HepG2 (cell line): ENCODE data around the gene PIGX. TPM values are rescaled to one million over a fixed set of nuclear protein-coding genes. Genes with fewer than 3 reads are reported as not detected.

ENCODE experiments used
- ATAC-seq: fragments of 200-7000 bp; cut with Tn5 transposase; 3 replicates; pipeline ENCODE4 v1.9.1; 2020; ENCODE audit warnings: mild to moderate bottlenecking, moderate library complexity
- BruUV-seq: library from RNA; stranded (reverse); fragments of 400-500 nt; replicated peaks from 2 replicates; lab custom pipeline; 2021; lab: Mats Ljungman, UMichigan
- CTCF ChIA-PET: fragments of 300-600 bp; formaldehyde crosslinking; extraction: SDS; loops from one replicate; lab custom pipeline; 2021; ENCODE audit warnings: low total read pairs, inconsistent platforms, low intra/inter-chr PET ratio; lab: Yijun Ruan, JAX
- POLR2A ChIA-PET: fragments of 350-600 bp; sonication (Branson Sonifier 250); formaldehyde crosslinking; loops from one replicate; lab custom pipeline; 2020; ENCODE audit warnings: antibody characterized with exemption, inconsistent platforms; lab: Yijun Ruan, JAX
- DNase-seq: peaks from one replicate; pipeline ENCODE4 v3.0.0-alpha.2; 2015; ENCODE audit warnings: low spot score
- FAIRE-seq: peaks from 3 replicates; lab custom pipeline; 2011; peaks lifted over from hg19 to GRCh38; lab: Jason Lieb, UNC
- H2AFZ ChIP-seq: one replicate; pipeline ENCODE4 v1.6.1; 2011; ENCODE audit warnings: low read length, inconsistent platforms
- H3K27ac ChIP-seq: fragments of 300-600 bp; 3 replicates; pipeline ENCODE4 v1.8.0; 2011; ENCODE audit warnings: mixed run types, mild to moderate bottlenecking, mixed read lengths, low read length, inconsistent platforms; ENCODE audit not compliant: insufficient read depth; ENCODE audit errors: extremely low read length
- H3K27me3 ChIP-seq, 2 experiments: fragments of 200-600 bp in 1 of 2; 2 replicates in 1 of 2; 3 replicates in 1 of 2; pipeline versions ENCODE4 v1.6.0 to v1.8.0; 2011; ENCODE audit warnings: low read length in 2 of 2, mild to moderate bottlenecking in 2 of 2, moderate library complexity in 2 of 2, inconsistent platforms in 1 of 2; ENCODE audit not compliant: insufficient read depth in 2 of 2, control insufficient read depth in 1 of 2
- H3K36me3 ChIP-seq, 2 experiments: fragments of 200-600 bp in 1 of 2; replicated peaks in 1 of 2; 2 replicates in 1 of 2; 3 replicates in 1 of 2; pipeline versions ENCODE4 v1.5.1 to v1.8.0; 2011; ENCODE audit warnings: low read length in 2 of 2, inconsistent platforms in 1 of 2; ENCODE audit not compliant: insufficient read depth in 2 of 2, control insufficient read depth in 1 of 2
- H3K4me1 ChIP-seq: 2 replicates; pipeline ENCODE4 v1.5.1; 2012; ENCODE audit warnings: low read length, inconsistent platforms; ENCODE audit not compliant: insufficient read depth
- H3K4me2 ChIP-seq: 2 replicates; pipeline ENCODE4 v1.6.0; 2011; ENCODE audit warnings: low read depth, low read length, inconsistent platforms
- H3K4me3 ChIP-seq, 3 experiments: fragments of 200-600 bp in 1 of 3; sonication (generic), shearing (Covaris generic) in 1 of 3; replicated peaks in 1 of 3; 2 replicates each; pipeline ENCODE4 v1.5.1; 2011 to 2016; ENCODE audit warnings: low read length in 3 of 3, inconsistent platforms in 2 of 3, low read depth in 2 of 3, mild to moderate bottlenecking in 2 of 3, control low read depth in 1 of 3, mixed read lengths in 1 of 3; ENCODE audit not compliant: insufficient read depth in 1 of 3
- H3K79me2 ChIP-seq: one replicate; pipeline ENCODE4 v1.6.1; 2011; ENCODE audit warnings: low read length, inconsistent platforms; ENCODE audit not compliant: insufficient read depth
- H3K9ac ChIP-seq: 2 replicates; pipeline ENCODE4 v1.6.0; 2011; ENCODE audit warnings: mild to moderate bottlenecking, low read depth, low read length, inconsistent platforms; ENCODE audit not compliant: insufficient read depth
- H3K9me3 ChIP-seq: 2 replicates; pipeline ENCODE4 v1.5.1; 2012; ENCODE audit warnings: mild to moderate bottlenecking, low read length
- H4K20me1 ChIP-seq: 2 replicates; pipeline ENCODE4 v1.6.0; 2011; ENCODE audit warnings: inconsistent platforms, mild to moderate bottlenecking, low read length, moderate library complexity; ENCODE audit not compliant: insufficient read depth
- EP300 ChIP-seq, 3 experiments: sonication (generic) in 1 of 3; formaldehyde crosslinking in 1 of 3; IDR thresholded peaks; 2 replicates each; pipeline versions ENCODE4 v1.5.1 to v1.6.1; 2011 to 2020; ENCODE audit warnings: low read depth in 2 of 3, low read length in 2 of 3, borderline replicate concordance in 1 of 3, improper control_type of control experiment in 1 of 3, mild to moderate bottlenecking in 1 of 3, missing genetic modification reagents in 1 of 3, moderate library complexity in 1 of 3
- ESRRA ChIP-seq: sonication (generic); formaldehyde crosslinking; IDR thresholded peaks from 2 replicates; pipeline ENCODE4 v1.5.1; 2020; ENCODE audit warnings: mild to moderate bottlenecking, low read depth, missing genetic modification reagents
- NFYB ChIP-seq: sonication (generic); formaldehyde crosslinking; IDR thresholded peaks from 2 replicates; pipeline ENCODE4 v1.4.0; 2020; ENCODE audit warnings: missing genetic modification reagents
- NPAS2 ChIP-seq: sonication (generic); formaldehyde crosslinking; IDR thresholded peaks from 2 replicates; pipeline ENCODE4 v1.8.0; 2022; ENCODE audit warnings: mild to moderate bottlenecking, missing genetic modification reagents, borderline replicate concordance
- PITX1 ChIP-seq: sonication (generic); formaldehyde crosslinking; IDR thresholded peaks from 2 replicates; pipeline ENCODE4 v1.5.1; 2020; ENCODE audit warnings: mild to moderate bottlenecking, missing genetic modification reagents
- ZNF850 ChIP-seq: sonication (generic); formaldehyde crosslinking; conservative IDR thresholded peaks from 2 replicates; pipeline ENCODE4 v1.9.0; 2021; ENCODE audit warnings: mild to moderate bottlenecking, missing genetic modification reagents
- WGBS: methylation state at CpG from one replicate; pipeline ENCODE4 v1.1.6; 2017; ENCODE audit warnings: low lambda C conversion rate; 5-methylcytosine and 5-hydroxymethylcytosine counted together
- in situ Hi-C: cut with HindIII; loops from 2 replicates; pipeline ENCODE4 v1.10.0; 2017; ENCODE audit warnings: low pct_unique_long_range_greater_than_20kb; ENCODE audit not compliant: extremely low pct_ligation_motif_present
- intact Hi-C: fragments of 100-400 bp; cut with micrococcal nuclease; formaldehyde crosslinking; loops from one replicate; pipeline ENCODE4 v1.10.0; 2022; ENCODE audit not compliant: unreplicated experiment
- polyA plus RNA-seq, 8 experiments: library from polyadenylated mRNA; depleted of rRNA in 3 of 8; stranded (reverse) in 7 of 8; unstranded in 1 of 8; fragments of >200 nt; fragmentation: Illumina TruSeq in 4 of 8; extraction: Trizol in 4 of 8; gene quantifications; 2 replicates each; pipeline versions ENCODE4 v1.2.1 to v1.2.3, GENCODE V29; 2011 to 2016; ENCODE audit warnings: low read depth in 4 of 8, missing spikeins in 1 of 8, mixed read lengths in 1 of 8; ENCODE audit not compliant: insufficient read depth in 1 of 8
- total RNA-seq, 5 experiments: library from RNA; depleted of rRNA; stranded (reverse); fragments of >200 nt; fragmentation: Illumina TruSeq; extraction: Trizol; gene quantifications; 2 replicates each; pipeline ENCODE4 v1.2.3, GENCODE V29; 2016; ENCODE audit warnings: low read depth in 1 of 5
- TF ChIP-seq, protein P1 (sequence below): sonication (generic); formaldehyde crosslinking; IDR thresholded peaks from 2 replicates; pipeline ENCODE4 v1.4.0; 2020; ENCODE audit warnings: missing genetic modification reagents
- TF ChIP-seq, protein P2 (sequence below): IDR thresholded peaks from 2 replicates; pipeline ENCODE4 v1.6.1; 2016; ENCODE audit warnings: low read depth, missing genetic modification reagents, missing compliant biosample characterization

Gene PIGX
- total and polyA plus RNA-seq, 2 of the 13 experiments (the other 11 are each of a cell fraction or from before 2014, with no cell fraction given) = 13.2 to 21.3 TPM

DNA sequence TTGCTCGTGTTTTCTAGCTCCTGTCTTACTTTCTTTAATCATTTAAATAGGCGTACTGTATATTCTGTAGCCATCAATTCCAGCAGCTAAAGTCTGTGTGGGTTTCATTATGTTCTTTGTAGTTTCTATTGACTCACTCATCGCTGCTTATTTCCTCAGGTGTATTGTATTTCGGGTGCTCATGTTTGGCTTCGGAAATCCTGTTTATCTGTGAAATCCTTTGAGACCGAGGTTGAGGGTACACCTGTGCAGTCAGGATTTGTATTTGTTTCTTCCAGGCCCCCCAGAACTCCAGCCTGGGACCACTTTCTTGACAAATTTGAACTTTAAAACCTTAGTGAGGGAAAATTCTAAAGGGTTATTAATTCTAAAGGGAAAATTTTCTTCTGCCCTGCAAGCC lies 25.5 kb downstream of the PIGX start (continued):
- TF ChIP-seq EP300 (IDR thresholded peaks at IDR 0.05; ENCODE audit: low read depth in 2 of 2, low read length in 2 of 2) = peak in 1 of 2 experiments; percentile 41; a peak in 1 of 4 replicates
- TF ChIP-seq EP300 (CRISPR knock-in tag; IDR thresholded peaks at IDR 0.05; ENCODE audit: borderline replicate concordance) = no peak
- TF ChIP-seq, protein P1, sequence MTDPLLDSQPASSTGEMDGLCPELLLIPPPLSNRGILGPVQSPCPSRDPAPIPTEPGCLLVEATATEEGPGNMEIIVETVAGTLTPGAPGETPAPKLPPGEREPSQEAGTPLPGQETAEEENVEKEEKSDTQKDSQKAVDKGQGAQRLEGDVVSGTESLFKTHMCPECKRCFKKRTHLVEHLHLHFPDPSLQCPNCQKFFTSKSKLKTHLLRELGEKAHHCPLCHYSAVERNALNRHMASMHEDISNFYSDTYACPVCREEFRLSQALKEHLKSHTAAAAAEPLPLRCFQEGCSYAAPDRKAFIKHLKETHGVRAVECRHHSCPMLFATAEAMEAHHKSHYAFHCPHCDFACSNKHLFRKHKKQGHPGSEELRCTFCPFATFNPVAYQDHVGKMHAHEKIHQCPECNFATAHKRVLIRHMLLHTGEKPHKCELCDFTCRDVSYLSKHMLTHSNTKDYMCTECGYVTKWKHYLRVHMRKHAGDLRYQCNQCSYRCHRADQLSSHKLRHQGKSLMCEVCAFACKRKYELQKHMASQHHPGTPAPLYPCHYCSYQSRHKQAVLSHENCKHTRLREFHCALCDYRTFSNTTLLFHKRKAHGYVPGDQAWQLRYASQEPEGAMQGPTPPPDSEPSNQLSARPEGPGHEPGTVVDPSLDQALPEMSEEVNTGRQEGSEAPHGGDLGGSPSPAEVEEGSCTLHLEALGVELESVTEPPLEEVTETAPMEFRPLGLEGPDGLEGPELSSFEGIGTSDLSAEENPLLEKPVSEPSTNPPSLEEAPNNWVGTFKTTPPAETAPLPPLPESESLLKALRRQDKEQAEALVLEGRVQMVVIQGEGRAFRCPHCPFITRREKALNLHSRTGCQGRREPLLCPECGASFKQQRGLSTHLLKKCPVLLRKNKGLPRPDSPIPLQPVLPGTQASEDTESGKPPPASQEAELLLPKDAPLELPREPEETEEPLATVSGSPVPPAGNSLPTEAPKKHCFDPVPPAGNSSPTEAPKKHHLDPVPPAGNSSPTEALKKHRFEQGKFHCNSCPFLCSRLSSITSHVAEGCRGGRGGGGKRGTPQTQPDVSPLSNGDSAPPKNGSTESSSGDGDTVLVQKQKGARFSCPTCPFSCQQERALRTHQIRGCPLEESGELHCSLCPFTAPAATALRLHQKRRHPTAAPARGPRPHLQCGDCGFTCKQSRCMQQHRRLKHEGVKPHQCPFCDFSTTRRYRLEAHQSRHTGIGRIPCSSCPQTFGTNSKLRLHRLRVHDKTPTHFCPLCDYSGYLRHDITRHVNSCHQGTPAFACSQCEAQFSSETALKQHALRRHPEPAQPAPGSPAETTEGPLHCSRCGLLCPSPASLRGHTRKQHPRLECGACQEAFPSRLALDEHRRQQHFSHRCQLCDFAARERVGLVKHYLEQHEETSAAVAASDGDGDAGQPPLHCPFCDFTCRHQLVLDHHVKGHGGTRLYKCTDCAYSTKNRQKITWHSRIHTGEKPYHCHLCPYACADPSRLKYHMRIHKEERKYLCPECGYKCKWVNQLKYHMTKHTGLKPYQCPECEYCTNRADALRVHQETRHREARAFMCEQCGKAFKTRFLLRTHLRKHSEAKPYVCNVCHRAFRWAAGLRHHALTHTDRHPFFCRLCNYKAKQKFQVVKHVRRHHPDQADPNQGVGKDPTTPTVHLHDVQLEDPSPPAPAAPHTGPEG (CRISPR knock-in tag) = no peak
- TF ChIP-seq, all 625 proteins: peak for 9

- FAIRE-seq = peak; percentile 51
- 2% methylated on average over 15 of the region's 86 CpGs for WGBS
- TF ChIP-seq ZNF850 (CRISPR knock-in tag) = no peak
- no peak; the same call in 1 of the 2 replicates for TF ChIP-seq NFYB (CRISPR knock-in tag)
- no peak for TF ChIP-seq PITX1 (CRISPR knock-in tag)
- TF ChIP-seq ESRRA = 0 out of 2 replicates have a peak, but pooled peaks have one; percentile 53
- TF ChIP-seq NPAS2 = no peak
- TF ChIP-seq, protein P2, sequence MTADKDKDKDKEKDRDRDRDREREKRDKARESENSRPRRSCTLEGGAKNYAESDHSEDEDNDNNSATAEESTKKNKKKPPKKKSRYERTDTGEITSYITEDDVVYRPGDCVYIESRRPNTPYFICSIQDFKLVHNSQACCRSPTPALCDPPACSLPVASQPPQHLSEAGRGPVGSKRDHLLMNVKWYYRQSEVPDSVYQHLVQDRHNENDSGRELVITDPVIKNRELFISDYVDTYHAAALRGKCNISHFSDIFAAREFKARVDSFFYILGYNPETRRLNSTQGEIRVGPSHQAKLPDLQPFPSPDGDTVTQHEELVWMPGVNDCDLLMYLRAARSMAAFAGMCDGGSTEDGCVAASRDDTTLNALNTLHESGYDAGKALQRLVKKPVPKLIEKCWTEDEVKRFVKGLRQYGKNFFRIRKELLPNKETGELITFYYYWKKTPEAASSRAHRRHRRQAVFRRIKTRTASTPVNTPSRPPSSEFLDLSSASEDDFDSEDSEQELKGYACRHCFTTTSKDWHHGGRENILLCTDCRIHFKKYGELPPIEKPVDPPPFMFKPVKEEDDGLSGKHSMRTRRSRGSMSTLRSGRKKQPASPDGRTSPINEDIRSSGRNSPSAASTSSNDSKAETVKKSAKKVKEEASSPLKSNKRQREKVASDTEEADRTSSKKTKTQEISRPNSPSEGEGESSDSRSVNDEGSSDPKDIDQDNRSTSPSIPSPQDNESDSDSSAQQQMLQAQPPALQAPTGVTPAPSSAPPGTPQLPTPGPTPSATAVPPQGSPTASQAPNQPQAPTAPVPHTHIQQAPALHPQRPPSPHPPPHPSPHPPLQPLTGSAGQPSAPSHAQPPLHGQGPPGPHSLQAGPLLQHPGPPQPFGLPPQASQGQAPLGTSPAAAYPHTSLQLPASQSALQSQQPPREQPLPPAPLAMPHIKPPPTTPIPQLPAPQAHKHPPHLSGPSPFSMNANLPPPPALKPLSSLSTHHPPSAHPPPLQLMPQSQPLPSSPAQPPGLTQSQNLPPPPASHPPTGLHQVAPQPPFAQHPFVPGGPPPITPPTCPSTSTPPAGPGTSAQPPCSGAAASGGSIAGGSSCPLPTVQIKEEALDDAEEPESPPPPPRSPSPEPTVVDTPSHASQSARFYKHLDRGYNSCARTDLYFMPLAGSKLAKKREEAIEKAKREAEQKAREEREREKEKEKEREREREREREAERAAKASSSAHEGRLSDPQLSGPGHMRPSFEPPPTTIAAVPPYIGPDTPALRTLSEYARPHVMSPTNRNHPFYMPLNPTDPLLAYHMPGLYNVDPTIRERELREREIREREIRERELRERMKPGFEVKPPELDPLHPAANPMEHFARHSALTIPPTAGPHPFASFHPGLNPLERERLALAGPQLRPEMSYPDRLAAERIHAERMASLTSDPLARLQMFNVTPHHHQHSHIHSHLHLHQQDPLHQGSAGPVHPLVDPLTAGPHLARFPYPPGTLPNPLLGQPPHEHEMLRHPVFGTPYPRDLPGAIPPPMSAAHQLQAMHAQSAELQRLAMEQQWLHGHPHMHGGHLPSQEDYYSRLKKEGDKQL (CRISPR knock-in tag) = no peak; the same call in 1 of the 2 replicates
Measured at GRCh38 chr3:196739671-196740480, 27.7 kb downstream of the PIGX start, which contains the start of gene PAK2. PAK2 (plus strand) TSS chr3:196739857; CDS start chr3:196782647, 42,790 bp downstream.

More at GRCh38 chr3:196739671-196740480, 27.7 kb downstream of the PIGX start, which contains the start of gene PAK2:
- Histone ChIP-seq H3K4me1 (peaks cover 63% of the 10 kb centered on the region), H3K9me3 (no peaks in the 10 kb centered on the region), H3K4me2 (peak within 1 kb of the TSS; percentile 79), H2AFZ (no peak within 1 kb of the TSS), H3K27ac (peak within 1 kb of the TSS; percentile 90), H3K4me3 (peak within 1 kb of the TSS; percentile 86 to 91 (median 88)), H3K36me3 (no peaks in the 10 kb centered on the region), H3K9ac (peak within 1 kb of the TSS; percentile 87), H4K20me1 (peaks cover 22% of the 10 kb centered on the region), H3K79me2 (peaks cover 46% of the 10 kb centered on the region), H3K27me3 (no peaks in the 10 kb centered on the region; a peak in 1 of 5 replicates)
- no TSS peak for BruUV-seq
- POLR2A ChIA-PET = interaction anchor here (0.6 to 2.4 kb wide), 10 partner anchors 9 to 202 kb away, joined by 3 to 25 read pairs (median 4); partner anchors contain the start of genes CEP19, NCBP2, PIGX and SENP5
- CTCF ChIA-PET = no interaction called here
- in situ Hi-C loops (no loop called here), intact Hi-C loops (loop anchor here (2.0 to 5.0 kb wide), 3 partner anchors 15 to 47 kb away; partner anchors contain the start of genes CEP19 and PIGX)
- ATAC-seq (peak; percentile 90), DNase-seq (peak; percentile 71)
